GM19455 (cell line): ENCODE data around the gene RAB18.
"Not testable (repeated sequence)": the region's sequence is repeated elsewhere in the genome, so short reads cannot be mapped to it uniquely, and the experiment has no call there.

Experiments
- ATAC-seq: cut with Tn5 transposase; IDR thresholded peaks from one replicate; pipeline ENCODE4 v1.9.1; 2021; ENCODE audit not compliant: unreplicated experiment

The RAB18 gene

DNA sequence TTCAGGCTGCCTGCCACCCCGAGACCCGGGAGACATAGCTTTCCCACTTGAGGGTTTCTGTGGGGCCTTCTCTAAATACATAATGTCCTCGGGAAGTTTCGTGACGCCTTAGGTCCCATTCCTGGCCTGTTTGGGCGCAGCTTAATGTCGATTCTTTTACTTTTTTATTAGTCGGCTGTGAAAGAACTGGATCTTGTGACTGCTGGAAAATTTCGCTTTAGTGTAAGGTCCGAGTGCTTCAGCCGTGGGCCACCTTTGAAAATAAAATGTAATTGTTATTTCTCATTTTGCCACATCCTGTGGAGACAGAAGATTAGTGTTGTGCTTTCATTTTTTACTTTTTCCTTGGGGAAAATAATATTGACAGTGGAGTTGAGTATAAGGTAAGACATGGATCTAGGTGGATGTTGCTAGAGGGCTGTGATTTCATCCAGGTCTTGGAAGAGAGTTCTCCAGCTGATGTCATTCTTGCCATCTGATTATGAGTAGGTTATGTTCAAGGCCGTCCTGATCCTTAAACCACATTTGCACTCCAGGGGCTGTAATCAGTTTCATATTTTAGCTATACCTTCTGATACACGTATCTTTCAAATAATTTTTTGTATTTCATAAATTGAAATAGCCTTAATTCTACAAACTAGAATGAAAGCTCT lies 830 bp downstream of the RAB18 start:
- ATAC-seq, result no peak

DNA sequence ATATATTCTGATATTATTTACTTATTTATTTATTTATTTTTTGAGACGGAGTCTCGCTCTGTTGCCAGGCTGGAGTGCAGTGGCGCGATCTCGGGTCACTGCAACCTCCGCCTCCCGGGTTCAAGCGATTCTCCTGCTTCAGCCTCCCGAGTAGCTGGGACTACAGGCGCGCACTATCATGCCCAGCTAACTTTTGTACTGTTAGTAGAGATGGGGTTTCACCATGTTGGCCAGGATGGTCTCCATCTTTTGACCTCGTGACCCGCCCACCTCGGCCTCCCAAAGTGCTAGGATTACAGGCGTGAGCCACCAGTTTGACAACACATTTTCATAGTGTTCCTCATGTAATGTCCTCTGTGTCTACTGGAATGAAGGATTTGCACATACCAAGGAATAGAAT lies 1.4 kb downstream of the RAB18 start:
- ATAC-seq, result not testable (repeated sequence)

DNA sequence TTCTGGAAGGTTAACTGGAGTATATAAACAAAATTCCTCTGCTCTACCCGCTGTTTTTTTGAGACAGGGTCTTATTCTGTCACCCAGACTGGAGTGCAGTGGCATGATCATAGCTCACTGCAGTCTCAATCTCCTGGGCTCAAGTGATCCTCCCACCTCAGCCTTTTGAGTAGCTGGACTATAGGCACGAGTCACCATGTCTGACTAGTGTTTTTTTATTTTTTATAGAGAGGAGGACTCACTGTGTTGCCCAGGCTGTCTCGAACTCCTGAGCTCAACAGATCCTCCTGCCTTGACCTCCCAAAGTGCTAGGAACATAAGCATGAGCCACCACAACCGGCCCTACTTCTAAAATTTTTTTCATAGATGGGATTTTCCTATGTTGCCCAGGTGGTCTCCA lies 2.2 kb downstream of the RAB18 start:
- ATAC-seq, result no peak

DNA sequence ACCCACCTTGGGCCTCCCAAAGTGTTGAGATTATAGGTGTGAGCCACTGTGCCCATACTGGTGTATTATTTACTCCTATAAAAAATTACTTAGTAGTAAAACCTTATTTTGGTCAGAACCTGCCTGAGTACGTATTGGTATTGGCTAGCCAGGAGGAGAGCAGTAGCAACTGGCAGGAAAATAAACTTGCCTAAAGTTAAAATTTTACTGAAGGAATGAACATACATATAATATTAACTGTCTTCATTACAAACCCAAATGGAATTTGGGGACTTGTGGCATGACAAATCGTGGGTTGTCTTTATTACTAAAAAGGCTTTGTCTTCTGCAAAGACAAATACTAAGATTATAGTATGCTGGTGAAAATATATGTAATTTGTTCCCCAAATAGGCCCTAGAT lies 8.4 kb downstream of the RAB18 start:
- no peak for ATAC-seq

DNA sequence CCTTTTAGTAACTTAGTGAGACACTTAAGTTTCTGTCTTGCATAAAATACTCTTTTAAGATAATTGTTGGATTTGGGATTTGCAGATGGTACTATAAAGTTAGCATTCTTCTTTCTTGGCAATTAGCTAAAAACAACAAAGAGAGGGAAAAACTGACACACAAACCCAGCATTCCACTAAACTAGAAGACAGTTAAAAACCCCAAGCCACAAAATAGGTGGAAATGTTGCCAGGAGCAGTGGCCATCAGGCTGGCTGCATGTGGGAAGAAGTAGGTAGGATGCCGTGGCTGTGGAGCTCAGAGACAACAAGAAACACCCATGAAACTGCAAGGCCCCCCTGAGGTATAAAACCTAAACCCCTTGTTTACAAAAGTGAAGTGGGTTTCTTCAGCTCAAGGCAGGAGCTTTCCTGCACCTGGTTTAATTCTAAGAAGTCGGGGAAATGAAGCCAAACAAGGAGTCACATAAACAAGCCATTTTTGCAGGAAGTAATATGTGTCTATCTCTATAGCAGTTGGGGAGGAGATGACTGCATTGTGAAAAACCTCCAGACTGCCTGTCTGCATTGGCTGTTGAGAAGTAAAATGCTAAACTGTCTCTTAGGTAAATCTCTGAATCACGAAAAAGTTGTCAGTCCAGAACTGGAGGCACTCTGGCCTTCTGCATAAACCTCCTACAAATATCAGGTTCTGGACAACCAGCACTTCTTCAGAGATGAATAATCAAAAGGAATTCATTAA lies 9.5 kb downstream of the RAB18 start:
- no peak for ATAC-seq

DNA sequence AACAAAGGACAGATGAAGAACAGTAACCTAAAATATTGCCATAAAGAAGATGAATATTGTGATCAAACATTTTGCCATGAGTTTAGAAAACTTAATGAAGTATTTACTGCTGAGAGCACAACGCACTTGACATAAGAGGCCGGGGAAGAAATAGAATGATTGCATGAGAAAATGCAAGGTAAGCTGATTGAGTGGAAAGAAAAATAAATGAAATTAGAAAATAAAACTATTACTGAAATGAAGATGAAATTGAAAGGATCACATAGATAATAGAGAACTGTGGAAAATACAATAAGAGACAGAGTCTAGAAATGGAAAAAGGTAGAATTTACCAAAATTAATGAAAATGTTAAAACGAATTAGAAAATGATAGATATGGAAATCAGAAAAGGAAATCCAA lies 10.1 kb downstream of the RAB18 start:
- ATAC-seq, result no peak

DNA sequence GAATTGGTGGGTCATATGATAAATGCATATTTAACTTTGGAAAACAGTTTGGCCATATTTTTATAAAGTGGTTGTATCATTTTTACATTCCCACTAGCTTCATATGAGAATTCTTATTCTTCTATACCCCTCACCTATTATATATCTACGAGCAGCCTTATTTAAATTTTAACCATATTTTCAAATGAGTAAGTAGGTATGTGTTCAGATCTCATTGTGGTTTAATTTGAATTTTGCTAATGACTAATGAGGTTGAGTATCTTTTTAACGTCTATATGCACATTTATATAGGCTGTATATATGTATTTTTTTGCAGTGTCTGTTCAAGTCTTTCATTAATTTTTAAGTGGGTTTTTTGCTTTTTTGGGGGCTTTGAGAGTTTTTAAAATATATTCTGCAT lies 14.2 kb downstream of the RAB18 start:
- ATAC-seq, result no peak

DNA sequence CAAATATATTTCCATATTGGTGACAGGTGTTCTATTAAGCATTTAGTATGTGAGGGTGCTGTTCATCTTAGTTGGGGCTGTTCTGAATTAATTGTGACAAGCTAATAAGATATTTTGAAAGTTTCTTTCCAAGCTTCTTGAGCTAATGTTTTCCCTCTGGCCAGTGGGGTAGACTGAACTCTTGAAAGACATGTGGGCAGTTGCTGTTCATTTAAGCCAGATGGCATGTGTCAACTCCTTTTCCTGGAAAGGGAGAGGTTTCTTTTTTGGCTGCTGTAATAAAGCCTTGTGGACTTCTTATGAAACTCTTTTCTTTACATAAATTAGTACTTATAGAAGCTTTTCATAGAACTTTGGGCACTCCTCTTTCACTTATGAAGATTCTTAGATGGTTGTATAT lies 21.7 kb downstream of the RAB18 start:
- ATAC-seq, result no peak

DNA sequence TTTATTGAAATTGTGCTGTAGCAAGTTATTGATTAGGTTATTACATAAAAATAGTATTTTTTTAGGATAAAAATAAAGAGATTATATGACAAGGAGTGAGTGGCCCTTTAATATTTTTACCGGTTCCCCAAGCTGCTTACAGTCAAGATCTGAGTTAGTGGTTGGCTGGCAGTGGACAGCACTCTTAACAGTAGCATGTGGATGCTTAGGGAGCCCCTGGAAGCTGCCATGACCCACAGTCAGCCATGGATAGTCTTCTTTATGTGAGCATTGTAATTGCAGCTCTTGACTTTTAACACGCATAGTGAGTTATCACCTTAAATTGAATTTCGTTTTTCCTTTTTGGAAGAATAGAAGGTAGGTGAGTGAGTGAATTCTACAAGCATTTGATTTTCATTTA lies 22.1 kb downstream of the RAB18 start:
- ATAC-seq, result no peak

DNA sequence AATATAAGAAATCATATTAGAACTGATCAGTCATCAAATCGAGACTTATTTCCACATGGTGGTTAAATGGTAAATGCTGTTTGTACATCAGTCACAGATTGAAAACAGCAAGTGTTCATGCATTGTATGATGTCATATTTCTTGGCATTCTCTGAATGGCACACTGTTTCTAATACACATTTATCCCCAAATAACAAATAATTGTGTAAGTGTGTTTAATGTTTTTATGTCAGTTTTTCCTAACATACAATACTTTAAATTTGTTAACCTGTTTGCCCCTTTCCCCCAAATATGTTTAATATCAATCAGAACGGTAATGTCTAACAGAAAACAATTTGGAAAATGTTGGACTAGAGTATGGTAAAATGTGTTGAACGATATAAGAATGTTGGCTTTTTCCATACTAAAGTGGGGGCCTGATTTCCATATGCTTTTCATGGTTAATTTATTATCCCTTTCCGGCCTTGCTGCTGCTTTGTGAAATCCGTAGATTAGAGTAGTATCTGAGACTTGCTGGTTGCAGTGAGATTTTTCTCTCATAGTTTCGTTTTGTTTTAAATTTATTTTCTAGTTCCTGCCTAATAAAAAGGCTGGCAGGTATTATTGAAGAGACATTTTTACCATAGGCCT lies 23.7 kb downstream of the RAB18 start:
- no peak for ATAC-seq

DNA sequence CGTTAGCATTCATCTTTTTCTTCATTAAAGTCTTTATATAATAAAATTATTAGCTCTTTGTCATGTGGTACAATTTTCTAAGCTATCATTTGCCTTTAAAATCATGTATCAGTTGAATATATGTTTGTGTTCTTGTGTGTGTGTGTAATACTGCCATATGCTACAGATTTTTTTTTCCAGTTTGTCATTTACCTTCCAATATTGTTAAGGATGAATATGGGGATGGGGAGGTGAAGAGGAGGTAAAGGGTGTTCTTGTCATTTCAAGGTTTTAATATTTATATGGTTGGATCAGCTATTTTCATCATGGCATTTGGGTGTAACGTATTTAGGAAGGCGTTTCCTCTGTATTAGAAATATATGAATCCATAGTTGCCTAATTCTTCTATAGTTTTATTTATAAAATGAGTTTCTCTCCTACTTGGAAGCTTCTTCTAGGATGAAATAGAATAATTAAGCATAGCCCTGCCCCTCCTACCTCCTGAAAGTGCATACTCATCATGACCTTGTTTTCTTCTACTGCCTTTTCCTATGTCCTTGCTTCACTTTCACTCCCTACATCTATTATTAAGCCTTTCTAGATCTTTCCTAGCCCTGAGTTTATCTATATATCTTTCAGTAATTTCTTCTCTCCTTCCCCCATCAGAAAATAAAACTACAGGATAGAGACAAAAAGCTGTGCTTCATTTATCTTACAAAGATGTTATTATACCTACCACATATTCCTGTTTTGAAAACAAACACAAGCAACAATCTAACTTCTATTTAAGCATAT lies 25.1 kb downstream of the RAB18 start:
- no peak for ATAC-seq

DNA sequence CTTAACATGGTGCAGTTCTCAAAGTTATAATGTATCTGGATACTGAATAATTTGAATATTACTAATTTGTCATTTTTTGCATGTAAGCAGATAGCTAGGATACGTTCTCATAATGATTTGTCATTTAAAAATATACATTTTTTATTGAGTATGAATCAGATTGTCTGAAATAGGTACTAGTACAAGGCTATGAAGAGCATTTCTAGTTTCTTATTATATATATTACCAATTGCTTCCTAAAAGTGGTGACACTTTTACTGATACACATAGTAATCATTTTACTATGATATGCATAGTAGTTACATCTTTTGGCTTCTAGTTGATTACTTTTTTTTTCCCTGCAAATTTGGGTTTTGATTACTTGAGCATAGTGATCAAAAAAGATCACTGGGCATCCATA lies 26.4 kb downstream of the RAB18 start:
- ATAC-seq, result no peak

DNA sequence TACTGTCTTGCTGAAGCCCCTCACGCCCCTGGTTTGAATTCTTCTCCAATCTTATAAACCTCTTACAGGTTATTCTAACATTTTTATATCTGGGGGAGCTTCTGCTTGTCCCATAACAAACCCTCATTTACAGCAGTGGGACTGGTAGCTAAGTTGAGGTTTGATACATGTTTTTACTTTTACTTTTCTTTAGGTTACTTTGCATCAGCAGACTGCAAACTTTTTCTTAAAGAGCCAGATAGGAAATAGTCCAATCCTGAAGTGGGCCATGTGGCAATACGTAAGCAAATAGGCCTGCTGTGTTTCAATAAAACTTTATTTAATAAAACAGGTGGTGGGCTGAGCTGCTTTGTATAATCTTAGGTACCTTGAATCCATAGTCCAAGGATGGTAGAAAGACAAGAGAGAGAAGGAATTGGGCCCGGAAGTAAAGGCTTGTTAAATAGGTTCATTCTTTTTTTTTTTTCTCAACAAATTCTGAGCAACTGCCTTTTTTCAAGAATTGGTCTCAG lies 27.3 kb downstream of the RAB18 start:
- ATAC-seq, result no peak

DNA sequence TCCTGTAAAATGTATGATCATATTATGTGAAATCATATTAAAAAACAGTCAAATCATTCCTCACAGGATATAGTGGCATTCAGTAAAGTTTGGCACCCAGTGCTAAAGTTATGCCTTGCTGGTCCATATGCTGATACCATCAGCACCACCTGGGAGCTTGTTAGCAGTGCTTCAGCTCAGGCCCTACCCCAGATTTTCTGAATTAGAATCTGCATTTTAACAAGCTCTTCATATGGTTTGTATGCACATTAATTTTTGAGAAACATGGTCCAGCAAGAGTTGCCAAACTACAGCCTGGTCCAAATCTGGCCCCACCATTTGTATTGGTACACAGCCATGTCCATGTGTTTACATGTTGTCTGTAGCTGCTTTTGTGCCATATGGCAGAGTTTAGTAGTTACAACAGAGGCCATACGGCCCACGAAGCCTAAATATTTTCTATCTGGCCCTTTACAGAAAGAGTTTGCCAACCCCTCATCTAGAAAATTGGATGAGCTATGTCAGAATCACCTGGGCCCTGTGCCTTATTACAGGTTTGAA lies 30.1 kb downstream of the RAB18 start:
- no peak for ATAC-seq

DNA sequence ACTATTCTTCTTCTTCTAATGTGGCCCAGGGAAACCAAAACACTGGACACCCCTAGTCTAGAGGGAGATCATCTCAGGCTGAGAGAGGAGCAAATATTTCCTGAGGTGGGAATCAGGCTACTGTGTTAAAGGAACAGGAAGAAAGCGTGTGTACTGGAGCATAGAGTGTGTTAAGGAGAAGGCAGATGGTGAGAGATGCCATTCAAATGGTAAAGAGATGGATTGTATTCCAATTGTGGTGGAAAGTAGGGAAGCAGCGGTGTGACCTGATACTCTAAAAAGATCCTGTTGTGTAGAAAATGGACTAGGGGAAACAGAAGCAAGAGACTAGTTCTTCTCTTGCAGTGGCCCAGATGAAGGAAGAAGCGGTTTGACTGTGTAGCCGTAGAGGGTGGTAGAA lies 31.2 kb downstream of the RAB18 start:
- ATAC-seq, result no peak

DNA sequence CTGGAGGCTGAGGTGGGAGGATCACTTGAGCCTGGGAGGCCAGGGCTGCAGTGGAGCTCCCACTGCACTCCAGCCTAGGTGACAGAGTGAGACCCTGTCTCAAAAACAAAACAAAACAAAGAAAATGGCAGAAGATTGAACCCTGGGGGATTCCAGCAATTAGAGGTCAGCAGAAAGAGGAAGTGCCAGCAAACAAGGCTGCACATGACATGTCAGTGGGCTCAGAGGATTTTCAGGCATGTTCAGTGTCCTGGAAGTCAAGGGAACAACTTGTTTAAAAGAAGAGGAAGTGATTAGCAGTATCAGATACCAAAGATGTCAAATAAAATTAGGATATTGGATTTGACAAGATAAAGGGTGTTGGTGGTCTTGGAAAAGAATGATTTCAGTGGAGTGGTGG lies 32.3 kb downstream of the RAB18 start:
- no peak for ATAC-seq

DNA sequence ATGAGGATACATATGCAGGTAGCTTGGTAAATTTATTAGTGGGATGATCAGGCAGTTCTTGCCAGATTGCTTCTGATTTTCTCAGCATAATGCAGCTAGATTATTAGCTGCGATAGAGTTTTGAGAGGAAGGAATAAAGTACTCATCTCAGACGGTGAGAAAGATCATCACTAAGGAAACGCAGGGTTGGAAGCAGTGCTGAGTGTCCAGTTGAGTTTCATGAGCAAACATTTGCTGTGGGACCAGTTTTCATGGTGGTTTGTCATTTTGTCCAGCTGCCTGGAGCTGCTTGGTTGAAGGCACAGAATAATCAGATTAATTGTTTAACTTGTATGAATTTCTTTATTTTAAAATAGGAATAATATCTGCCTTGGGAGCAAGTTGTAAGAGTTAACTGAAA lies 33.1 kb downstream of the RAB18 start:
- ATAC-seq, result no peak

DNA sequence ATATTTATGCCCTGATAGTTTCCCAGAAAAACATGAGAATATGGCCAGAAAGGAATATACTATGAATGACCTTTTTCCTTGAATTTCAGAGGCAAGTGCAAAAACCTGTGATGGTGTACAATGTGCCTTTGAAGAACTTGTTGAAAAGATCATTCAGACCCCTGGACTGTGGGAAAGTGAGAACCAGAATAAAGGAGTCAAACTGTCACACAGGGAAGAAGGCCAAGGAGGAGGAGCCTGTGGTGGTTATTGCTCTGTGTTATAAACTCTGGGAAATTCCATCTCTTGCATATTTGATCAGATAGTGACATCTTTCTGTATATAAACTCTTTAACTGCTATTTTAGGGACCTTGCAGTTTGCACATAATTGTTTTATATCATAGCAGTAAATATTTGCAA lies 33.7 kb downstream of the RAB18 start:
- no peak for ATAC-seq

DNA sequence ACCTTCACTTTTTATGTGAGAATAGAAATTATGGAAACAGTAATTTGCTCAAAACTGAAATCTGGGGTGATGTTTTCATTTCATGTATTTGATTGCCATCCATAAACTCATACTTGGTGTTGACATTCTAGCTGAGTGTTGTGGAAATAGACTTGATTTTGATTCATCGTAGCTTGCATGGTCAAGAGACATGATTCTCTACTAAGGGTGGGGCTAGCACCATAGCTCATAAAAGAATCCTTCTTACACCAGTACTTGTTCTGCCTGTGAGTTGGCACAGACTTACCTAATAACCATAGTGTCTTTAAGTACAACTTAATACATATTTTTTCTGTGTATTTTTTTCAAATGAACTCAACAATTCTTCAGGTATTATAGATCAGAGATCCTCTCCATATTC lies 36.6 kb downstream of the RAB18 start:
- ATAC-seq, result no peak

DNA sequence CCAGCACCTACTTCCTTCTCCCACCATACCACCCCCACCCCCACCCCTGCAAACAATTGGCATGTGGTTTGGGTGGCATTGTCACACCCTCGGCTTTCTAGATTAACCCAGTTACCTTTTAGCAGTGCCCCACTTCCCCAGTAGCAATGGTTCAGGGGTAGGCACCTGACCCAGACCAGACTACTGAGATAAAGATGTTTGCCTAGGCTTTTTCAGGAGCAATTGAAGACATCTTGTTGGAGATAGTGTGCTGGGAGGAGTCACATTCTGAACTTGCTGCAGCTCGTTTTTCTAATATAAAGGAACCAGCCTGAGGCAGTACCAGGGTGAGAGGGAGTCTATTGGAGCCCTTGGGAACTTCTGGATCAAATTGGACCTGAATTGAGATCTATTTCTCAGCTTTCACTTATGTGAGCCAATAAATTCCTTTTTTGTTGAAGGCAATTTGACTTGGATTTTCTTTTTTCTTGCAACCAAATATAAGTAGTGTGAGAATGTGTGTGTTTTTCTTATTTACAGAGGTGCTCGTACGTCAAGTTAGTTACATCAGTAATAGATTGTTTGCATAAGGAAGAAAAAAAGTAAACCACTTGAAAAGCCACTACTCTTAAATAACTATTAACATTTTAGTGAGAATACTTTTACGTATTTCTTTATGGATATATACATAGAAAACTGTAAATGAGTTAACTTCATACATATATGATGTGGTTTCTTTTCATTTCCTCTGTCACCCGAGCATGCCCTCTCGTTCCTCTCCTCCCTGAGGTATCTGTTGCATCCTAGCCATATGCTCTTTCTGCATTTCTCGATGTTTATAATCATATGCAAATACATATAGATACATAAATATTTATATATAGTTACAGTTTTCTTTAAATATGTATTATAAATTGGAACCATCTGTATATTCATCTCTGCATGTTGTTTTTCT lies 38.0 kb downstream of the RAB18 start:
- no peak for ATAC-seq
